ENCODE data around the gene PHACTR3. TPM values are rescaled to one million over a fixed set of nuclear protein-coding genes. Genes with fewer than 3 reads are reported as not detected.
A peak's percentile ranks its signal among the peaks of the same experiment; 100 is the strongest.

PHACTR3 gene
- total RNA-seq, 2 donors from 2014 or later, result not detected

DNA sequence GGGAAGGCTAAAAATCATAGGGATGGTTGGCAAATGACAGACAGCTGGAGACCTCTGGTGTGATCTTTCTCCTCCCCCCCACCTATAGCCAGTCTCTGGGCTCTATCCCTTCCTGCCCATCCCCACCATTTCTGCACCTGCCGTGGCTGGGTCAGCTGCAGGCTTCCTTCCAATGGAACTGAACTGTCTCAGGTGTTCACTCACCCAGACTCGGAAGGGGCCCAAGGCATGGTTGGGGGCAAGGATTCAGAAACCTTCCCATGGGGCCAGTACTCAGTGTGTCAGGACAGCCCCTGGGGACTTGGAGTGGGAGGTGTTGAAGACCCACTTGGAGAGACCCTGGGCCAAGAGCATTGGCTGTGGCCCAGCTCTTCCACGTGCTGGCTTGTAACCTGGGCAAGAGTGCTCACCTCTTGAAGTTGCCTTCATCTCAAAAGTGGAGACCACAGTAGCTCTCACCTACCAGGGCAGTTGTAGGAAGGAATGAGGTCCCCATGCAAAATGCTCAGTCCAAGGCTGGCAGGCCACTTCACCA is 1.7 kb upstream of the PHACTR3 start:
- peaks cover 0 to 5% of the 10 kb centered on the region in 2 donors for H3K4me1 ChIP-seq (ENCODE audit: control insufficient read depth in 1 of 2, low read depth in 2 of 2)
- TF ChIP-seq, protein P1, sequence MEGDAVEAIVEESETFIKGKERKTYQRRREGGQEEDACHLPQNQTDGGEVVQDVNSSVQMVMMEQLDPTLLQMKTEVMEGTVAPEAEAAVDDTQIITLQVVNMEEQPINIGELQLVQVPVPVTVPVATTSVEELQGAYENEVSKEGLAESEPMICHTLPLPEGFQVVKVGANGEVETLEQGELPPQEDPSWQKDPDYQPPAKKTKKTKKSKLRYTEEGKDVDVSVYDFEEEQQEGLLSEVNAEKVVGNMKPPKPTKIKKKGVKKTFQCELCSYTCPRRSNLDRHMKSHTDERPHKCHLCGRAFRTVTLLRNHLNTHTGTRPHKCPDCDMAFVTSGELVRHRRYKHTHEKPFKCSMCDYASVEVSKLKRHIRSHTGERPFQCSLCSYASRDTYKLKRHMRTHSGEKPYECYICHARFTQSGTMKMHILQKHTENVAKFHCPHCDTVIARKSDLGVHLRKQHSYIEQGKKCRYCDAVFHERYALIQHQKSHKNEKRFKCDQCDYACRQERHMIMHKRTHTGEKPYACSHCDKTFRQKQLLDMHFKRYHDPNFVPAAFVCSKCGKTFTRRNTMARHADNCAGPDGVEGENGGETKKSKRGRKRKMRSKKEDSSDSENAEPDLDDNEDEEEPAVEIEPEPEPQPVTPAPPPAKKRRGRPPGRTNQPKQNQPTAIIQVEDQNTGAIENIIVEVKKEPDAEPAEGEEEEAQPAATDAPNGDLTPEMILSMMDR (IDR thresholded peaks at IDR 0.05), result no peak
- no peak for ATAC-seq (ENCODE audit: insufficient number of reproducible peaks, low FRiP score, low read depth)
- H3K36me3 ChIP-seq, result no peaks in the 10 kb centered on the region
- H3K27ac ChIP-seq, result no peak overlapping the region
- no peak overlapping the region for H3K4me3 ChIP-seq
- DNase-seq (ENCODE audit: low spot score), result no peak
- H3K27me3 ChIP-seq (replicated peaks; ENCODE audit: insufficient read depth), result no peaks in the 10 kb centered on the region
- no peaks in the 10 kb centered on the region for H3K9me3 ChIP-seq

DNA sequence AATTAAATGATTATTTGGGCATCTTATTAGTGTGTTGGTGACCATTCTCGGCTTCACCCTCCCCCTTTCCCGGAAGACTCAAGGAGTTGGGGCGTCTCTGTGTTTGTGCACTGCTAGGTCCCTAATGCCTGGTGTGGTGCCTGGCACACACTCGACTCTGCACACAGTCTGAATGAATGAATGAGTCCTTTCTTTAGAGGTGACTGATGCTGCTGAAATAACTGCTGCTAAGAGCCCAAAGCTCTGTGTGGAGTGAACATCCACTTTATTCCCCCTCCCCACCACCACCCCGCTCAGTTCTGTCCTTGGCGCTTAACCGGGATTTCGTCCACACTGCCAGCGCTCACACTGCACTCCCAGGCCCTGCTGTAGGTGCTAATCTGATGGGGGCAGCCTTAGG is 1.2 kb upstream of the PHACTR3 start:
- no peaks in the 10 kb centered on the region for H3K9me3 ChIP-seq
- no peaks in the 10 kb centered on the region for H3K27me3 ChIP-seq (replicated peaks; ENCODE audit: insufficient read depth)
- no peak overlapping the region for H3K27ac ChIP-seq
- ATAC-seq (ENCODE audit: insufficient number of reproducible peaks, low FRiP score, low read depth), result no peak
- H3K36me3 ChIP-seq, result no peaks in the 10 kb centered on the region
- H3K4me1 ChIP-seq (ENCODE audit: control insufficient read depth in 1 of 2, low read depth in 2 of 2), result peaks cover 0 to 5% of the 10 kb centered on the region in 2 donors
- no peak for DNase-seq (ENCODE audit: low spot score)
- H3K4me3 ChIP-seq, result no peak overlapping the region
- TF ChIP-seq, protein P1 (IDR thresholded peaks at IDR 0.05), result no peak

DNA sequence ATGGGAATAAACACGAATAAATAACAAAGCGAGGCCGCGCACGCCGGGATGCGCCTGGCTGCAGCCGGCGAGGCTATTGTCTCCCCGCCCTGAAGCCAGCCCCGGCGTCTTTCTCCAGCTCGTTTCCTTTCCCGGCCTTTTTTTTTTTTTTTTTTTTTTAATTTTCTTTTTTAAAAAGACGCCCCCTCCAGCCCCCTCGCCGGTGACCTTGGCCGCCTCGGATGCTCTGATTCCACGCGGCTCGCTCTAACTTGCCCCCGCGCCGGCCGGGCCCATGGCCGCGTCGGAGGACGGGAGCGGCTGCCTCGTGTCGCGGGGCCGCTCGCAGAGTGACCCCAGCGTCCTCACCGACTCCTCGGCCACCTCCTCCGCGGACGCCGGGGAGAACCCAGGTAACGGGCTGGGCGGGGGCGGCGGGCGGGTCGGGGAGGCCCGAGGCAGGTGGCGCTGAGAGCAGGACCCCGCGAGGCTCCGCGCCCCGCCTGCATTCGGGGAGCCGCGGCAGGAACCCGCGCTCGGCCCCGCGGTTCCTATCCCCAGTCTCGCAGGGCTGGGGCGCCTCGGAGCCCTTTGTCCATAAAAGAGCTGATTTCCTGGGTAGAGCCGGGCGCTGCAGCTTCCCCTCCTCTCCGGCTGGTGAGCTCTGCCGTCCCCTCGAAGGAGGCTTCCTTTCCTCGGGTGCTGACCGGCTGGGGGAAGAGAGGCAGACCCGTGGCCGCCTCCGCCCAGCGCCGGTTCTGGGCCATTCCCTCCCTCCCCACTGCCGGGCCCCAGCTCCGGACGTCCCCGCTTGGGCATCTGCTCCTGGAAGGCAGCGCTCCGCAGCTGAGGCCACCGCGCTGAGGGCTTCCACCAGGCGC is 631 bp downstream of the PHACTR3 start:
- ATAC-seq (ENCODE audit: insufficient number of reproducible peaks, low FRiP score, low read depth), result no peak
- Histone ChIP-seq H3K27me3 (replicated peaks; ENCODE audit: insufficient read depth) (no peaks in the 10 kb centered on the region), H3K9me3 (no peaks in the 10 kb centered on the region), H3K27ac (no peak overlapping the region), H3K4me1 (ENCODE audit: control insufficient read depth in 1 of 2, low read depth in 2 of 2) (peaks cover 0 to 5% of the 10 kb centered on the region in 2 donors), H3K36me3 (no peaks in the 10 kb centered on the region), H3K4me3 (peak overlapping the region; percentile 7)
- TF ChIP-seq, protein P1 (IDR thresholded peaks at IDR 0.05), result no peak
- no peak for DNase-seq (ENCODE audit: low spot score)

DNA sequence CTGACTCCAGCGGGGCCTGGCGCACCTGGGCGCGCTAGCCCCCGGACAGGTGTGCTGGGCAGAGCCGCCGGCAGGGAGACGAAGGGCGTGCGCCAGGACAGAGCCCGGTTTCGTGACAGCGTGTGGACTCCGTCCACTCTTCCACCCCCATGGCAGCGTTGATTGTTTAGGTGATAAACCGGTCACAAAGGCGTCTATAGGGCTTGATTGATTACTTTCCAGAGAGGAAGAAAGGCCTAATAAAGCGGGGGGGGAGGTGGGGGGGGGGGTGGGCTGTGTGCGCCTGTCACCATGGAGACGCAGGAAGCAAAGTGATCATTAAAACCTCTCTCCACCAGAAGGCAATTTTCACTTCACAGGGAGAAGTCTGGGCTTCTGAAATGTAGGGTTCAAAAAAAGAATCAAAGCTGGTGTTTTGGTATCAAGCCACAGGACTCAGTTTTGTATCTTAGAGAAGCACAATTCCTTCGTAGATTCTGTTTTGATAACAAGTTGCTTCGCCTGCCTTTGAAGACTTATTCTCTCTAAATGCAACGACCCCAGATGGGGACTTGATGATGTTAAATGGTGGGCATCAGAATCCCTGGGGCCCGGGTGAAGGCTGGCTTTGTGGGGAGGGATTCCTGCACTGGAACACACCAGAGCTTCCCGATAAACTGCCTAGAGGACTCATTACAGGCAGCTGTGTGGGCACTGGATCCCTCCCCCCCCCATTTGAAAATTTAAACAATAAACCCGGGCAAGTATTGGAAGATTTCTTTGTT is 1.4 kb downstream of the PHACTR3 start:
- Histone ChIP-seq H3K36me3 (no peaks in the 10 kb centered on the region), H3K27me3 (replicated peaks; ENCODE audit: insufficient read depth) (no peaks in the 10 kb centered on the region), H3K4me3 (no peak overlapping the region), H3K27ac (no peak overlapping the region), H3K4me1 (ENCODE audit: control insufficient read depth in 1 of 2, low read depth in 2 of 2) (peaks cover 0 to 5% of the 10 kb centered on the region in 2 donors), H3K9me3 (no peaks in the 10 kb centered on the region)
- TF ChIP-seq, protein P1 (IDR thresholded peaks at IDR 0.05), result no peak
- DNase-seq (ENCODE audit: low spot score) (no peak), ATAC-seq (ENCODE audit: insufficient number of reproducible peaks, low FRiP score, low read depth) (no peak)

DNA sequence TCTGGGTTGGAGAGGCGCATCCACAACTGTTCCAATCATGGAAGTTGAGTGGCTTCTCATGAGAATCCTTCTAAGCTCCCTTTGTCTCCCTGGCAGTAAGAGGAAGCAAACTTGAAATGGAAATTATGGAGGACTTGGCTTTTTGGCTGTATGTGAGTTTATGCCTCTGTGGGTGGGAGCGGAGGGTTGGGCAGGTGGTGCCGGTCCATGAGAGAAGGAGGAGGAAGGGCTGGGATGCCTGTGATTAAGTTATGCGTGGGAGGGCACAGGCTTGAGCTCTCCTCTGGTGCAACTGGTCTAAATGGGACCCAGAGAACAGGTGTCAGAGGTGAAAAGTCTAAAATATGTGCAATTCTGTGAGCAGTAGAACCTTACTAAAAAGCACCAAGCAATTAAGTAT is 2.2 kb downstream of the PHACTR3 start:
- DNase-seq (ENCODE audit: low spot score), result no peak
- no peaks in the 10 kb centered on the region for H3K36me3 ChIP-seq
- H3K9me3 ChIP-seq, result no peaks in the 10 kb centered on the region
- H3K27me3 ChIP-seq (replicated peaks; ENCODE audit: insufficient read depth), result no peaks in the 10 kb centered on the region
- peaks cover 0 to 5% of the 10 kb centered on the region in 2 donors for H3K4me1 ChIP-seq (ENCODE audit: control insufficient read depth in 1 of 2, low read depth in 2 of 2)
- H3K4me3 ChIP-seq, result no peak overlapping the region
- ATAC-seq (ENCODE audit: insufficient number of reproducible peaks, low FRiP score, low read depth), result no peak
- TF ChIP-seq, protein P1 (IDR thresholded peaks at IDR 0.05), result no peak
- H3K27ac ChIP-seq, result no peak overlapping the region
